ENCODE data around the gene INO80. TPM values are rescaled to one million over a fixed set of nuclear protein-coding genes. Genes with fewer than 3 reads are reported as not detected.

The INO80 gene
- total RNA-seq, 2 donors from 2014 or later: 9.4 to 16.4 TPM

DNA sequence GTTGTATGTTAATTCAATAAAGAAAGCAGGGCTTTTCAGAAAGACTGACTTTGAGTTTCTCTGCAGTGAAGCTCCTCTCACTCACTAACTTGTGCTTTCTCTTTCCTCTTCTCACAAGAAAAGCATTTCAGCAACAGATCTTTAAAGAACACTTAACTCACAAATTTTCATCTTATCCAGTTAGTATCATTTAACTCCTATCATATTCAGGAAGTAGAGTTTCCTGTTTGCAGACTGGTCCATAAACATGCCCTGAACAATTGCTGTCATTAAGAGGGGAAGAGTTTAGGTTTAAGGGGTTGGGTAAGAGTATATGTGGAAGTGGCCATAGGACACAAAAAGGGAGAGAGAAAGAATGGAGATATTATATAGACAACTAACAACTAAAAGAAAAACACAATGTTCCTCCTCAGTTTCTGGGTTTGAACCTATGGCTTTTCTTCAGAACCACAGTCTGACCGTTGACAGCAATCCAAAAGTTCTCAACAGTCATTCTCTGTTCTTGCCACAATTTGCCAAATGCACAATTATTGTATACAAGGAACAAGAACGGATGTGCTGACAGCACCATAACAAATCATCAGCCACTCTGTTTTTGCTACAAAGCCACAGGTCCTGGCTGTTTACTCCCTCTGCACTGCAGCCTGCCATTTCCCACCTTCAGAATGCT is 98.9 kb downstream of the INO80 start:
- Histone ChIP-seq H3K4me1 (peaks cover 0 to 15% of the 10 kb centered on the region in 2 donors), H3K9me3 (no peaks in the 10 kb centered on the region), H3K4me3 (no peak overlapping the region), H3K27me3 (no peaks in the 10 kb centered on the region), H3K36me3 (peaks cover 44% of the 10 kb centered on the region), H3K27ac (no peak overlapping the region)
- TF ChIP-seq, protein P1, sequence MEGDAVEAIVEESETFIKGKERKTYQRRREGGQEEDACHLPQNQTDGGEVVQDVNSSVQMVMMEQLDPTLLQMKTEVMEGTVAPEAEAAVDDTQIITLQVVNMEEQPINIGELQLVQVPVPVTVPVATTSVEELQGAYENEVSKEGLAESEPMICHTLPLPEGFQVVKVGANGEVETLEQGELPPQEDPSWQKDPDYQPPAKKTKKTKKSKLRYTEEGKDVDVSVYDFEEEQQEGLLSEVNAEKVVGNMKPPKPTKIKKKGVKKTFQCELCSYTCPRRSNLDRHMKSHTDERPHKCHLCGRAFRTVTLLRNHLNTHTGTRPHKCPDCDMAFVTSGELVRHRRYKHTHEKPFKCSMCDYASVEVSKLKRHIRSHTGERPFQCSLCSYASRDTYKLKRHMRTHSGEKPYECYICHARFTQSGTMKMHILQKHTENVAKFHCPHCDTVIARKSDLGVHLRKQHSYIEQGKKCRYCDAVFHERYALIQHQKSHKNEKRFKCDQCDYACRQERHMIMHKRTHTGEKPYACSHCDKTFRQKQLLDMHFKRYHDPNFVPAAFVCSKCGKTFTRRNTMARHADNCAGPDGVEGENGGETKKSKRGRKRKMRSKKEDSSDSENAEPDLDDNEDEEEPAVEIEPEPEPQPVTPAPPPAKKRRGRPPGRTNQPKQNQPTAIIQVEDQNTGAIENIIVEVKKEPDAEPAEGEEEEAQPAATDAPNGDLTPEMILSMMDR (IDR thresholded peaks at IDR 0.05): no peak
- DNase-seq (ENCODE audit: low spot score): no peak

DNA sequence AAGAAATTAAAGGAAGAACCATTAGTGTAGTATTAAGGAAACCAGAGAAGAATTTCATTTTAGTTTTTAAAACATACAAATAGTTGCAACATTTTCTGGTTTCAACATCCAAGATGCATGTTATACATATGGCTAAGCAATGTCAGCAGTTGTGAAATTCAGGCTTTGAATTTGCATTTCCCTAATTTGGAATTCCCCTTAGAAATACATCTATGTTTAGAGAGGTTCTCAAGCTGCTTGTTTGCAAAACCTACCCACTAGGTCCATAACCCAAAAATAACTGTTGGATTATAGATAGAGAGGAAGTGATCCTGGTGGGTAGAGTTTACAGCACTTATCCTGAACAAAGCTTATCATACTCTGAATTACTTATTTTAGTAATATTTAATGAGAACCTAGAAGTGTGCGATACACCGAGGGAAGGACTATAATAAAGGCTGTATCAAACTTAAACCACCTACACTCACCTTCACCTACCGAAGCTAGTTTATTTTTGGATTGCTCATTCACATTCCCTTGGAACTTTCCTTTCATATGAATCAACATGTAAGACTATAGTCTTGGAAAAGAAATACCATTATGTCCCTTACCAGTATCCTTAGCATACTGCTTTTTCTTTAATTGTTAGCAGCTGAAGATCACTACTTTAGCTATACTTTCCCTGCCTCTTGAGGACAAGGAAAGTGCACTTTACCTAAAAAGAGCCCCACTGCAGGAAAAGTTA is 102.2 kb downstream of the INO80 start:
- H3K4me3 ChIP-seq: no peak overlapping the region
- peaks cover 0 to 22% of the 10 kb centered on the region in 2 donors for H3K4me1 ChIP-seq
- no peak overlapping the region for H3K27ac ChIP-seq
- TF ChIP-seq, protein P1 (IDR thresholded peaks at IDR 0.05): no peak
- H3K9me3 ChIP-seq: no peaks in the 10 kb centered on the region
- no peak for DNase-seq (ENCODE audit: low spot score)
- H3K27me3 ChIP-seq: no peaks in the 10 kb centered on the region
- H3K36me3 ChIP-seq: peaks cover 30% of the 10 kb centered on the region

DNA sequence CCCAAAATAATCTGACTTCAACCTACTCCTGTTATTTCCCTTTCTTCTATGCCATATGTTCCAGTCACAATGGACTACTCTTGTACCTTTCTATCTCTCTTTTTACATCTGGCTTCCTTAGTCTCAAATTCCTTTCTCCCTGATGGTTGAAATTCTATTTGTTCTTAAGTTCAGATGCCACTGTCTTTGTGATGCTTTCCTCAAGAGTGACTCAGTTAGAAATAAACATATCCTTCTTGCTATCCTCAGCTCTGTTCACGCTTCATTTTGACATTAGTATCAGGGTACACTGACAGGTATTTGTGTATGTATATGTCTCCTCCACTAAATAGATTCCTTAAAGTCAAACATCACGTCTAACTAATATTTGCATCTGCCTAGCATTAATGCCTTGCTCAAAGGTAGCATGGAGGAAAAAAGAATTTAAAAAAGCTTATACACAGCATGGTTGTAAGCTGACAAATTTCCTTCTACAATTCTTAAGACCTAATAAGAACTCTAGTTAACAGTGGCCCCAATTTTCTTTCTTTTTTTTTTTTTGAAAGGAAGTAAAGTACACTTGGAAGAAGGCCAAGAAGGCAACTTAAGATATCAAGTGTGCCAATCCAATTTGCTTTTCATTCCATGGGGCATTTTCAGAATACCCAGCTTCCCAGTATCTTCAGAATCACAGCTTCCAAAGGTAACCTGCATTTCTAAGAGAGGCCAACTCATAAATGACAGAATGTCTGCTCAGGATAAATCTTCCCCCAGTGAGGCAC is 104.8 kb downstream of the INO80 start:
- peaks cover 23% of the 10 kb centered on the region for H3K36me3 ChIP-seq
- no peak overlapping the region for H3K27ac ChIP-seq
- H3K4me1 ChIP-seq: peaks cover 0 to 8% of the 10 kb centered on the region in 2 donors
- no peaks in the 10 kb centered on the region for H3K27me3 ChIP-seq
- H3K4me3 ChIP-seq: no peak overlapping the region
- TF ChIP-seq, protein P1 (IDR thresholded peaks at IDR 0.05): no peak
- DNase-seq (ENCODE audit: low spot score): no peak
- H3K9me3 ChIP-seq: no peaks in the 10 kb centered on the region

DNA sequence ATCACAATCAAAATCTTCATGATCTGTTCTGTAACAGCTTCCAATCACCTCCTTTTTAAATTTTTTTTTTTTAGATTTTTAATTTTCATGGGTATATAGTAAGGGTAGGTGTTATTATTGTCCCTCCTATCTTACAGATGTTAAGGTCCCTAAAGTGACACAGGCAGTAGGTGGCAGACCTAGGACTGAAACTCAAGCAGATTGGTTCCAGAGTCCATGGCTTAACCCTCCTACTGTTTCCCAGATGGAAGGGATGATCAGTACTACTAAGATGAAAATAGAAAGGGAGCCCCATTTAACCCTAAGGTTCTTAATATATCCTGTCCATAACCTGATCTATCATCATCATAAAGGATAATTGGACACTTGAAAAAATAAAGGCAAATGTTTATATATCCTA is 105.7 kb downstream of the INO80 start:
- Histone ChIP-seq H3K36me3 (peaks cover 17% of the 10 kb centered on the region), H3K27me3 (no peaks in the 10 kb centered on the region), H3K4me1 (peaks cover 0 to 8% of the 10 kb centered on the region in 2 donors), H3K27ac (no peak overlapping the region), H3K4me3 (no peak overlapping the region), H3K9me3 (no peaks in the 10 kb centered on the region)
- DNase-seq (ENCODE audit: low spot score): no peak
- TF ChIP-seq, protein P1 (IDR thresholded peaks at IDR 0.05): no peak

DNA sequence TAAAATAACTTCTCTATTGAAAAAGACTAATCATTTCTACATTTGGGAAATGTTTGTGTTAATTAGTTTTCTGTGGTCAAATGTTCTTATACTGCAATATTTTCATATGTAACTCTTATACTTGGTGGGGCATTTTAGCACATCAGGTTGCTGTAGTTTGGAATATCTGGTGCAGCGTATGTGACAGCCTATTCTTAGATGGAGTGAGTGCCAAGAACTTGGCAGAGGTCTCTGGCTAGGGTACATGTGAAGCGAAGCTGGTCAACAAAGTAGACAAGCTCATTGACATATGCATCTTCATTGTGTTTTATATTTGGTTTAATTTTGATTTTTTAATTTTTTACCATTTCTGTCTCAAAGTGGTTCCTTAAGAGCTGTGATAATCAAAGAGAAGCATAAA is 109.6 kb downstream of the INO80 start:
- TF ChIP-seq, protein P1 (IDR thresholded peaks at IDR 0.05): no peak
- Histone ChIP-seq H3K27me3 (no peaks in the 10 kb centered on the region), H3K27ac (peak overlapping the region in 1 of 2 donors; percentile 42), H3K4me3 (no peak overlapping the region), H3K36me3 (peaks cover 23% of the 10 kb centered on the region), H3K9me3 (no peaks in the 10 kb centered on the region), H3K4me1 (peaks cover 0 to 2% of the 10 kb centered on the region in 2 donors)
- no peak for DNase-seq (ENCODE audit: low spot score)

Data from right atrium auricular region (tissue), 2 donors.